Uterus (tissue), 2 donors: Measurements from ENCODE around the gene UAP1.

Source experiments
- POLR2A ChIP-seq, 2 donors: fragments of 450-650 bp; IDR thresholded peaks; one replicate each; pipeline ENCODE4 v1.6.1; 2016; ENCODE audit warnings: antibody characterized with exemption in 2 of 2, mild to moderate bottlenecking in 1 of 2, moderate library complexity in 1 of 2
- TF ChIP-seq, protein P1 (sequence below), 4 experiments: fragments of 200-600 bp in 2 of 4; fragments of 450-650 bp in 2 of 4; sonication (generic) in 2 of 4; IDR thresholded peaks; one replicate each; pipeline ENCODE4 v1.5.1; 2016 to 2019; ENCODE audit warnings: antibody characterized with exemption in 4 of 4, mild to moderate bottlenecking in 2 of 4, moderate library complexity in 1 of 4

DNA sequence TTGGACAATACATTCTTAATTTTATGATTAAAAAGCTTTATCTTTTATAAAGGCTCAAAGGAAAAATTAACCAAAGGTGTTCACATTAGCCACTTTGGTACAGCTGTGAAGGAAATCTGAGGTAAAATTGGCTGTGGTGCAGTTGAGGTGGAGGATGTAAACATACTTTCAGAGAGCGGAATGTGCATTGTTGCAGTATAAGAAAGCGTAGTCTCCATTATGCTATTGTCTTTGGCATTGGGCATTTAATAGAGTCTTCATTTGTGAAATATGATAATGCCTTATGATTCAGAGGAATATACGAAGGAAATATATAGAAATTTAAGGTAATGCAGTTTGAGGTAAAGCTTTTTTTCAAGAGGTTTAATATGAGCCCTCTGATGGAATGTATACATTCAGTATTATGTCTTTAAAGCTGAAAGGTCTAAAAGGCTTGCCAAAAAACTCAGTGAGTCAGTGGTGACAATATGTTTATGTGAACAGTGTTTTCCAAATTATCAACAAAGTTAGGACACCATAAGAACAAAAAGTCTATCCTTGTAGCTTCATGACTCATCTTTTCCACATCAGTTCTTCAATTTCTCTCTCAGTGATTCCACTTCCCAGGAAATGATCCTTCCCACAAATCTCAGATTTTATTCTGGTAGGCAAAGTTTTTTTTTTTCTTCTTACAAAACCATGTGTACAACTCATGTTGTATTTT, 43.9 kb downstream of the UAP1 start:
- TF ChIP-seq, protein P1, sequence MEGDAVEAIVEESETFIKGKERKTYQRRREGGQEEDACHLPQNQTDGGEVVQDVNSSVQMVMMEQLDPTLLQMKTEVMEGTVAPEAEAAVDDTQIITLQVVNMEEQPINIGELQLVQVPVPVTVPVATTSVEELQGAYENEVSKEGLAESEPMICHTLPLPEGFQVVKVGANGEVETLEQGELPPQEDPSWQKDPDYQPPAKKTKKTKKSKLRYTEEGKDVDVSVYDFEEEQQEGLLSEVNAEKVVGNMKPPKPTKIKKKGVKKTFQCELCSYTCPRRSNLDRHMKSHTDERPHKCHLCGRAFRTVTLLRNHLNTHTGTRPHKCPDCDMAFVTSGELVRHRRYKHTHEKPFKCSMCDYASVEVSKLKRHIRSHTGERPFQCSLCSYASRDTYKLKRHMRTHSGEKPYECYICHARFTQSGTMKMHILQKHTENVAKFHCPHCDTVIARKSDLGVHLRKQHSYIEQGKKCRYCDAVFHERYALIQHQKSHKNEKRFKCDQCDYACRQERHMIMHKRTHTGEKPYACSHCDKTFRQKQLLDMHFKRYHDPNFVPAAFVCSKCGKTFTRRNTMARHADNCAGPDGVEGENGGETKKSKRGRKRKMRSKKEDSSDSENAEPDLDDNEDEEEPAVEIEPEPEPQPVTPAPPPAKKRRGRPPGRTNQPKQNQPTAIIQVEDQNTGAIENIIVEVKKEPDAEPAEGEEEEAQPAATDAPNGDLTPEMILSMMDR (IDR thresholded peaks at IDR 0.05) = no peak
- TF ChIP-seq POLR2A (IDR thresholded peaks at IDR 0.05) = no peak
